Panc1 (cell line): Measurements from ENCODE around the gene CXCR6.

Experiments
- CTCF ChIP-seq: fragments of 450-650 bp; IDR thresholded peaks from 2 replicates; pipeline ENCODE4 v1.5.1; 2017; ENCODE audit warnings: mild to moderate bottlenecking
- POLR2AphosphoS5 ChIP-seq: IDR thresholded peaks from 2 replicates; pipeline ENCODE4 v1.6.1; 2012; ENCODE audit warnings: mild to moderate bottlenecking, low read depth, low read length, moderate library complexity
- REST ChIP-seq, 2 experiments: IDR thresholded peaks; 2 replicates each; pipeline ENCODE4 v1.6.1; 2011 to 2012; ENCODE audit warnings: low read depth in 2 of 2, control low read depth in 1 of 2, low read length in 1 of 2, mild to moderate bottlenecking in 1 of 2, moderate library complexity in 1 of 2; ENCODE audit not compliant: insufficient read depth in 1 of 2

- no peak for TF ChIP-seq CTCF
- no peak for TF ChIP-seq POLR2AphosphoS5
- TF ChIP-seq REST (IDR thresholded peaks at IDR 0.05; ENCODE audit: insufficient read depth in 1 of 2, low read depth in 2 of 2, low read length in 1 of 2): no peak
These were observed 25.9 kb upstream of the CXCR6 start for GRCh38 chr3:45917146-45917898.
